Left hindlimb (tissue), 1 donor: ENCODE results near the gene ANKRD27.
A peak's percentile ranks its signal among the peaks of the same experiment; 100 is the strongest.
"Not testable (repeated sequence)": the region's sequence is repeated elsewhere in the genome, so short reads cannot be mapped to it uniquely, and the experiment has no call there.

Experiments
- DNase-seq: peaks from one replicate; pipeline ENCODE4 v3.0.0-alpha.2; 2018

ANKRD27 gene

GRCh38 chr19:32688311-32688710, 13.3 kb upstream of the ANKRD27 start:
- DNase-seq = no peak

GRCh38 chr19:32687681-32688080, 12.7 kb upstream of the ANKRD27 start:
- no peak for DNase-seq

GRCh38 chr19:32686847-32687475, 12.0 kb upstream of the ANKRD27 start:
- no peak for DNase-seq

- DNase-seq = no peak
Measured at GRCh38 chr19:32682317-32682716, 7.3 kb upstream of the ANKRD27 start.

- DNase-seq = no peak
Measured at GRCh38 chr19:32680986-32681385, 6.0 kb upstream of the ANKRD27 start.

- DNase-seq = peak; percentile 30
Measured at GRCh38 chr19:32677657-32678056, 2.7 kb upstream of the ANKRD27 start.

- DNase-seq = peak; percentile 29
Measured at GRCh38 chr19:32676895-32677359, 1.9 kb upstream of the ANKRD27 start.

GRCh38 chr19:32676186-32676894, 1.4 kb upstream of the ANKRD27 start:
- no peak for DNase-seq

- peak; percentile 73 for DNase-seq
Measured at GRCh38 chr19:32675720-32676185, 773 bp upstream of the ANKRD27 start, which contains the start of gene RGS9BP. Gene RGS9BP (plus strand): TSS chr19:32675848. CDS start chr19:32676264, 416 bp downstream.

GRCh38 chr19:32674153-32674930, 638 bp downstream of the ANKRD27 start:
- DNase-seq = no peak

GRCh38 chr19:32673573-32673972, 1.4 kb downstream of the ANKRD27 start:
- no peak for DNase-seq

GRCh38 chr19:32672841-32673240, 2.1 kb downstream of the ANKRD27 start:
- DNase-seq = no peak

- no peak for DNase-seq
Measured at GRCh38 chr19:32671883-32672593, 2.9 kb downstream of the ANKRD27 start.

- DNase-seq = no peak
Measured at GRCh38 chr19:32669310-32669709, 5.7 kb downstream of the ANKRD27 start.

GRCh38 chr19:32666084-32666483, 8.9 kb downstream of the ANKRD27 start:
- no peak for DNase-seq

GRCh38 chr19:32662186-32662585, 12.8 kb downstream of the ANKRD27 start:
- no peak for DNase-seq

- no peak for DNase-seq
Measured at GRCh38 chr19:32661318-32661717, 13.7 kb downstream of the ANKRD27 start.

GRCh38 chr19:32658527-32658926, 16.5 kb downstream of the ANKRD27 start:
- DNase-seq = no peak

GRCh38 chr19:32658075-32658474, 16.9 kb downstream of the ANKRD27 start:
- no peak for DNase-seq

GRCh38 chr19:32656379-32656778, 18.6 kb downstream of the ANKRD27 start:
- DNase-seq = not testable (repeated sequence)

GRCh38 chr19:32653599-32653915, 21.4 kb downstream of the ANKRD27 start:
- DNase-seq = no peak

- DNase-seq = no peak
Measured at GRCh38 chr19:32652894-32653598, 21.9 kb downstream of the ANKRD27 start.
